Activated naive CD8-positive, alpha-beta T cell (primary cell): ENCODE data around the gene PI4KA.
A peak's percentile ranks its signal among the peaks of the same experiment; 100 is the strongest.
"Not testable (repeated sequence)": the region's sequence is repeated elsewhere in the genome, so short reads cannot be mapped to it uniquely, and the experiment has no call there.

Source experiments
- H3K27ac Mint-ChIP-seq: one replicate; pipeline ENCODE4 v1.8.0; 2021; ENCODE audit warnings: mixed read lengths
- H3K27me3 Mint-ChIP-seq: one replicate; pipeline ENCODE4 v1.8.0; 2021; ENCODE audit warnings: mixed read lengths
- H3K36me3 Mint-ChIP-seq: one replicate; pipeline ENCODE4 v1.8.0; 2021; ENCODE audit warnings: mixed read lengths
- H3K4me1 Mint-ChIP-seq: one replicate; pipeline ENCODE4 v1.8.0; 2021; ENCODE audit warnings: low read depth, mixed read lengths
- H3K4me3 Mint-ChIP-seq: one replicate; pipeline ENCODE4 v1.8.0; 2021; ENCODE audit warnings: mild to moderate bottlenecking, mixed read lengths
- H3K9me3 Mint-ChIP-seq: one replicate; pipeline ENCODE4 v1.8.0; 2021; ENCODE audit warnings: low read depth, mixed read lengths

The PI4KA gene

GRCh38 chr22:20858615-20859416 is at the start of gene PI4KA, which contains the start of gene SNAP29:
Gene PI4KA, minus strand, starts transcription at chr22:20858811. Its CDS starts 86 bp downstream, at chr22:20858725.
Gene SNAP29, plus strand, starts transcription at chr22:20859007. Its CDS starts 104 bp downstream, at chr22:20859111.
- no peaks in the 10 kb centered on the region for H3K9me3 Mint-ChIP-seq
- H3K4me3 Mint-ChIP-seq = peak within 1 kb of the TSS; percentile 94
- H3K36me3 Mint-ChIP-seq = peaks cover 5% of the 10 kb centered on the region
- no peaks in the 10 kb centered on the region for H3K27me3 Mint-ChIP-seq
- peaks cover 60% of the 10 kb centered on the region for H3K4me1 Mint-ChIP-seq
- peak within 1 kb of the TSS; percentile 68 for H3K27ac Mint-ChIP-seq

GRCh38 chr22:20906387-20906767 is 47.8 kb upstream of the PI4KA start:
- Mint-ChIP-seq H3K36me3 (no peaks in the 10 kb centered on the region), H3K4me3 (no peak overlapping the region), H3K4me1 (no peaks in the 10 kb centered on the region), H3K27ac (no peak overlapping the region), H3K9me3 (no peaks in the 10 kb centered on the region), H3K27me3 (peaks cover 2% of the 10 kb centered on the region)

- peaks cover 2% of the 10 kb centered on the region for H3K27me3 Mint-ChIP-seq
- no peaks in the 10 kb centered on the region for H3K9me3 Mint-ChIP-seq
- no peak overlapping the region for H3K4me3 Mint-ChIP-seq
- no peaks in the 10 kb centered on the region for H3K36me3 Mint-ChIP-seq
- no peak overlapping the region for H3K27ac Mint-ChIP-seq
- no peaks in the 10 kb centered on the region for H3K4me1 Mint-ChIP-seq
These were observed 47.1 kb upstream of the PI4KA start for GRCh38 chr22:20905415-20906386.

- no peak overlapping the region for H3K4me3 Mint-ChIP-seq
- no peak overlapping the region for H3K27ac Mint-ChIP-seq
These were observed 46.4 kb upstream of the PI4KA start for GRCh38 chr22:20904980-20905355.

GRCh38 chr22:20904008-20904979 is 45.7 kb upstream of the PI4KA start:
- Mint-ChIP-seq H3K4me1 (no peaks in the 10 kb centered on the region), H3K9me3 (no peaks in the 10 kb centered on the region), H3K36me3 (no peaks in the 10 kb centered on the region), H3K4me3 (no peak overlapping the region), H3K27ac (no peak overlapping the region), H3K27me3 (peaks cover 2% of the 10 kb centered on the region)

More at GRCh38 chr22:20904980-20905355, 46.4 kb upstream of the PI4KA start:
- Mint-ChIP-seq H3K36me3 (no peaks in the 10 kb centered on the region), H3K4me1 (no peaks in the 10 kb centered on the region), H3K27me3 (peaks cover 2% of the 10 kb centered on the region), H3K9me3 (no peaks in the 10 kb centered on the region)

GRCh38 chr22:20903093-20903492 is 44.5 kb upstream of the PI4KA start:
- Mint-ChIP-seq H3K36me3 (no peaks in the 10 kb centered on the region), H3K4me1 (no peaks in the 10 kb centered on the region), H3K4me3 (no peak overlapping the region), H3K27ac (no peak overlapping the region), H3K27me3 (peaks cover 2% of the 10 kb centered on the region), H3K9me3 (no peaks in the 10 kb centered on the region)

GRCh38 chr22:20901093-20902033 is 42.8 kb upstream of the PI4KA start:
- H3K4me3 Mint-ChIP-seq, H3K4me1 Mint-ChIP-seq, H3K9me3 Mint-ChIP-seq, H3K27ac Mint-ChIP-seq, H3K27me3 Mint-ChIP-seq, H3K36me3 Mint-ChIP-seq: not testable (repeated sequence)

- no peaks in the 10 kb centered on the region for H3K9me3 Mint-ChIP-seq
- no peaks in the 10 kb centered on the region for H3K4me1 Mint-ChIP-seq
- no peaks in the 10 kb centered on the region for H3K36me3 Mint-ChIP-seq
- no peak overlapping the region for H3K27ac Mint-ChIP-seq
- no peak overlapping the region for H3K4me3 Mint-ChIP-seq
- no peaks in the 10 kb centered on the region for H3K27me3 Mint-ChIP-seq
These were observed 41.3 kb upstream of the PI4KA start for GRCh38 chr22:20899827-20900423.

GRCh38 chr22:20897737-20898136 is 39.1 kb upstream of the PI4KA start:
- not testable (repeated sequence) for H3K27me3 Mint-ChIP-seq, H3K4me1 Mint-ChIP-seq, H3K4me3 Mint-ChIP-seq, H3K9me3 Mint-ChIP-seq, H3K27ac Mint-ChIP-seq, H3K36me3 Mint-ChIP-seq

GRCh38 chr22:20890975-20891374 is 32.4 kb upstream of the PI4KA start:
- H3K4me3 Mint-ChIP-seq = no peak overlapping the region
- no peaks in the 10 kb centered on the region for H3K9me3 Mint-ChIP-seq
- no peaks in the 10 kb centered on the region for H3K36me3 Mint-ChIP-seq
- no peaks in the 10 kb centered on the region for H3K4me1 Mint-ChIP-seq
- H3K27me3 Mint-ChIP-seq = no peaks in the 10 kb centered on the region
- no peak overlapping the region for H3K27ac Mint-ChIP-seq

GRCh38 chr22:20889904-20890540 is 31.4 kb upstream of the PI4KA start:
- H3K27ac Mint-ChIP-seq = peak overlapping the region; percentile 46
- no peak overlapping the region for H3K4me3 Mint-ChIP-seq

GRCh38 chr22:20889025-20889704 is 30.6 kb upstream of the PI4KA start:
- no peaks in the 10 kb centered on the region for H3K4me1 Mint-ChIP-seq
- no peaks in the 10 kb centered on the region for H3K9me3 Mint-ChIP-seq
- no peak overlapping the region for H3K27ac Mint-ChIP-seq
- H3K36me3 Mint-ChIP-seq = no peaks in the 10 kb centered on the region
- H3K4me3 Mint-ChIP-seq = no peak overlapping the region
- H3K27me3 Mint-ChIP-seq = no peaks in the 10 kb centered on the region

More at GRCh38 chr22:20889904-20890540, 31.4 kb upstream of the PI4KA start:
- no peaks in the 10 kb centered on the region for H3K36me3 Mint-ChIP-seq
- no peaks in the 10 kb centered on the region for H3K4me1 Mint-ChIP-seq
- no peaks in the 10 kb centered on the region for H3K9me3 Mint-ChIP-seq
- H3K27me3 Mint-ChIP-seq = no peaks in the 10 kb centered on the region
